ENCODE measurements around the gene SLC25A11. TPM values are rescaled to one million over a fixed set of nuclear protein-coding genes. Genes with fewer than 3 reads are reported as not detected.
"Not testable (repeated sequence)": the region's sequence is repeated elsewhere in the genome, so short reads cannot be mapped to it uniquely, and the experiment has no call there.

The SLC25A11 gene
- total RNA-seq, 1 donor from 2014 or later, result 72.2 TPM

DNA sequence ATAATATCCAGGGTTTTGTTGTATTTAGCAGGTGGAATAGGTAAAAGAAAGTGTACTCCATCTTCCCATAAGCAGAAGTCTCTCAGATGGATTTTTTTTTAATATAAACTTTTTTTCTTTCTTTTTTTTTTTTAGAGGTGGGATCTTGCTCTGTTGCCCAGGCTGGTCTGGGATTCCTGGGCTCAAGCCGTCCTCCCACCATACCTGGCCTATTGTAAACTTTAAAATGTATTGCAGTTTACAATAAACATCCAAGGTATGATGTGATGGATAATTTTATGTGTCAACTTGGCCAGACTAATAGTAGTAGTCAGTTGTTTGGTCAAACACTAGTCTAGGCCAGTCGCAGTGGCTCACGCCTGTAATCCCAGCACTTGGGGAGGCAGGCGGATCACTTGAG lies 18.5 kb downstream of the SLC25A11 start:
- no peak for TF ChIP-seq CTCF (IDR thresholded peaks at IDR 0.05; ENCODE audit: partially characterized antibody, unreplicated experiment)
- Mint-ChIP-seq H3K9me3 (ENCODE audit: unreplicated experiment) (no peaks in the 10 kb centered on the region), H3K4me3 (ENCODE audit: unreplicated experiment) (no peak overlapping the region), H3K4me1 (ENCODE audit: low read depth, unreplicated experiment) (peaks cover 4% of the 10 kb centered on the region), H3K27me3 (ENCODE audit: unreplicated experiment) (peaks cover 4% of the 10 kb centered on the region), H3K27ac (ENCODE audit: unreplicated experiment) (no peak overlapping the region), H3K36me3 (ENCODE audit: unreplicated experiment) (no peaks in the 10 kb centered on the region)
- no peak for DNase-seq

GRCh38 chr17:4920351-4921048 lies 19.3 kb downstream of the SLC25A11 start:
- Mint-ChIP-seq H3K27me3 (ENCODE audit: unreplicated experiment) (peaks cover 4% of the 10 kb centered on the region), H3K4me3 (ENCODE audit: unreplicated experiment) (no peak overlapping the region), H3K27ac (ENCODE audit: unreplicated experiment) (no peak overlapping the region), H3K36me3 (ENCODE audit: unreplicated experiment) (no peaks in the 10 kb centered on the region), H3K4me1 (ENCODE audit: low read depth, unreplicated experiment) (peaks cover 4% of the 10 kb centered on the region), H3K9me3 (ENCODE audit: unreplicated experiment) (no peaks in the 10 kb centered on the region)
- no peak for TF ChIP-seq CTCF (IDR thresholded peaks at IDR 0.05; ENCODE audit: partially characterized antibody, unreplicated experiment)
- DNase-seq, result no peak

- DNase-seq, result no peak
- no peaks in the 10 kb centered on the region for H3K9me3 Mint-ChIP-seq (ENCODE audit: unreplicated experiment)
- H3K27me3 Mint-ChIP-seq (ENCODE audit: unreplicated experiment), result peaks cover 4% of the 10 kb centered on the region
- H3K4me1 Mint-ChIP-seq (ENCODE audit: low read depth, unreplicated experiment), result peaks cover 4% of the 10 kb centered on the region
- TF ChIP-seq CTCF (IDR thresholded peaks at IDR 0.05; ENCODE audit: partially characterized antibody, unreplicated experiment), result no peak
- no peaks in the 10 kb centered on the region for H3K36me3 Mint-ChIP-seq (ENCODE audit: unreplicated experiment)
- no peak overlapping the region for H3K4me3 Mint-ChIP-seq (ENCODE audit: unreplicated experiment)
- H3K27ac Mint-ChIP-seq (ENCODE audit: unreplicated experiment), result no peak overlapping the region
Measured at GRCh38 chr17:4919511-4920047, 20.3 kb downstream of the SLC25A11 start.

DNA sequence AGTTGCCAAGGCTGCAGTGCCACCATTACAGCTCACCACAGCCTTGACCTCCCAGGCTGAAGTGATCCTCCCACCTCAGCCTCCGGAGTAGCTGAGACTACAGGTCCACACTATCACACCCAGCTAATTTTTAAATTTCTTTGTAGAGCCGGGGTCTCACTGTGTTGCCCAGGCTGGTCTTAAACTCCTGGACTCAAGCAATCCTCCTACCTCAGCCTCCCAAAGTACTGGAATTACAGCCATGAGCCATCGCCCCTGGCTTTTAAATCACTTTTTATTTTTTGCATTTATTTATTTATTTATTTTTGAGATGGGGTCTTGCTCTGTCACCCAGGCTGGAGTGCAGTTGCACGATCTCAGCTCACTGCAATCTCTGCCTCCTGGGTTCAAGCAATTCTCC lies 25.3 kb downstream of the SLC25A11 start:
- H3K4me1 Mint-ChIP-seq (ENCODE audit: low read depth, unreplicated experiment); H3K27ac Mint-ChIP-seq (ENCODE audit: unreplicated experiment); DNase-seq; H3K36me3 Mint-ChIP-seq (ENCODE audit: unreplicated experiment); H3K9me3 Mint-ChIP-seq (ENCODE audit: unreplicated experiment); H3K4me3 Mint-ChIP-seq (ENCODE audit: unreplicated experiment): not testable (repeated sequence)
- H3K27me3 Mint-ChIP-seq (ENCODE audit: unreplicated experiment), result peaks cover 11% of the 10 kb centered on the region

DNA sequence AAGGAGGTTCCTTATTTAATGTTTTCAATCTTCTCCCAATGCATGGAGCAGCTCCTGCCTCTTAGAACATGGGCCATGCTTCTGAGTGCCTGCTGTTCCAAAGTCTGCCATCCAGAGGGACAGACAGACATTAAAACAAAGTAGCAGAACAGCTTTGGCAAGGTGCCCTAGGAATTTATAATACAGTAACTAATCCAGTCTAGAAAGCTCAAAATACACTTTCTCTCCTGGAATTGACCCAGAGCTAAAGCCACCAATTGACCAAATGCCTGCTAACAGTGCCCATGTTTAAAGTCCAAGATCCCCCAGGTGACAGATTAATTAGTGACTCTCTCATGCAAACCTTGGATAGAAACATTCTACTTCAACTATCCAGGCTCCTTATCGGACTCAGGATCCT lies 25.9 kb downstream of the SLC25A11 start:
- H3K9me3 Mint-ChIP-seq (ENCODE audit: unreplicated experiment), result no peaks in the 10 kb centered on the region
- H3K27me3 Mint-ChIP-seq (ENCODE audit: unreplicated experiment), result peaks cover 11% of the 10 kb centered on the region
- no peak for TF ChIP-seq CTCF (IDR thresholded peaks at IDR 0.05; ENCODE audit: partially characterized antibody, unreplicated experiment)
- no peak overlapping the region for H3K27ac Mint-ChIP-seq (ENCODE audit: unreplicated experiment)
- no peaks in the 10 kb centered on the region for H3K36me3 Mint-ChIP-seq (ENCODE audit: unreplicated experiment)
- DNase-seq, result no peak
- H3K4me1 Mint-ChIP-seq (ENCODE audit: low read depth, unreplicated experiment), result peaks cover 8% of the 10 kb centered on the region
- no peak overlapping the region for H3K4me3 Mint-ChIP-seq (ENCODE audit: unreplicated experiment)
